Forelimb muscle (tissue), 1 donor: Measurements from ENCODE around the gene TNFSF9. TPM values are rescaled to one million over a fixed set of nuclear protein-coding genes. Genes with fewer than 3 reads are reported as not detected.
"Not testable (repeated sequence)": the region's sequence is repeated elsewhere in the genome, so short reads cannot be mapped to it uniquely, and the experiment has no call there.

ENCODE experiments used
- DNase-seq: peaks from one replicate; pipeline ENCODE4 v3.0.0-alpha.2; 2013; ENCODE audit warnings: low read depth
- polyA plus RNA-seq: library from polyadenylated mRNA; unstranded; fragments of 120-200 nt; gene quantifications from one replicate; pipeline ENCODE4 v1.2.1, GENCODE V29; 2013; ENCODE audit not compliant: insufficient read length

TNFSF9 gene
- polyA plus RNA-seq, 1 donor = 0.92 TPM

GRCh38 chr19:6572217-6572616, 41.4 kb downstream of the TNFSF9 start:
- no peak for DNase-seq

DNA sequence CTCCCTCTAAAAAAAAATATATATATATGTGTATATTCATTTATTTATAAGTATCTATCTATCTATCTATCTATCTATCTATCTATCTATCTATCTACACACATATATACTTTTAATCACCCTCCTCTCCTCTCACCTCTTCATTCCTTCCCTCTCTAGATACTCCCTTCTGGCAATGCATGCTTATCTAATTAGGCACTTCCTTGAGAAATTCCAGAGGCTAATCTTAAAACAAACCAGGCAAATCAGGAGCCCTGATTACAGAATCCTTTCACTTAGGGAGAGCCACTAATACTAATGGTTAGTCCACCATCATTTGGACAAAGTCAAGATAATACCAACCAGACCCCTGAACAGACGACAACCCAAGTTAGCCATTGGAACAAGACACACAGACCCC, 42.5 kb downstream of the TNFSF9 start:
- DNase-seq = no peak

DNA sequence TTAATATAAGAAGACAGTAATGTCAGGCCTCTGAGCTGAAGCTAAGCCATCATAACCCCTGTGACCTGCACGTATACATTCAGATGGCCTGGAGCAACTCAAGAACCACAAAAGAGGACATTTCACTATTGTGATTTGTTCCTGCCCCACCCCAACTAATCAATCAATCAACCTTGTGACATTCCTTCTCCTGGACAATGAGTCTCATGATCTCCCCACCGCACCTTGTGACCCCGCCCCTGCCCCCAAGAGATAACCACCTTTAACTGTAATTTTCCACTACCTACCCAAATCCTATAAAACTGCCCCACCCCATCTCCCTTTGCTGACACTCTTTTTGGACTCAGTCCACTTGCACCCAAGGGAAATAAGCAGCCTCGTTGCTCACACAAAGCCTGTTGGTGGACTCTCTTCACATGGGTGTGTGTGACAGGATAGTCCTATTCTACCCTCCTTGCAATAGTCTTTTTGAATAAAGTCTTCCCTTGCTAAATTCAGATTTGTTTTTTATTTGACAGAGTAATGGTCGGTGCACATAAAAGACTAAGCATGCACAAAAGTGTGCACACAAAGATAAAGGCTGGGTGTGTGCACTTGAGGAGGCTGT, 46.1 kb downstream of the TNFSF9 start:
- DNase-seq = no peak

- DNase-seq = no peak
These were observed 46.8 kb downstream of the TNFSF9 start for GRCh38 chr19:6577476-6578125.

DNA sequence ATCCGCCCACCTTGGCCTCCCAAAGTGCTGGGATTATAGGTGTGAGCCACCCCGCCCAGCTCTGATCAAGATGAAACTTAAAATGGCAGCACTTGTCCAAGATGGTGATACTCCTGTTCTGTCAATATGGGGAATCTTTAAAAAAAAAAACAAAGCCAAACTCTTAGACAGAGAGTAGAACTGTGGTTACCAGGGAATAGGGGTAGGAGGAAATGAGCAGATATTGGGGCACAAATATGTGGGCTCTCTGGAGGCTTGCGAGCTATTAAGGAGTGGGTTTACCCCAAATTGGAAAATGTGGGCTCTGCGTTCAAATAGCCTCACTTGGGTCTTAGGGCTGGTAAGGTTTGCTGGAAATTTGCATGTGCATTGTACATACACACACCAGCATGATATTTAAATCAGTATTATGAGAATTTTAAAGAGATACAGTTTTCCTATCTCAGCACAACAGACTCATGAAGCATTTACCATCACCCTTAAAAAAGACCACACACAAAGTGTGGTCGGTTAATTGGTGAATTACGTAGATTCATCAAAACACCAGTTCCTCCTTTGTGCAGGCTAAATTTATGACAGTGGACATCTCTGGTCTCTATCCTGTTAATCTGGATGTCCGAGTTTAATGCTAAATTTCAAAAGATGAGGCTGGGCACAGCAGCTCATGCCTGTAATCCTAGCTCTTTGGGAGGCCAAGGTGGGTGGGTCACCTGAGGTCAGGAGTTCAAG, 48.8 kb downstream of the TNFSF9 start:
- DNase-seq = no peak

GRCh38 chr19:6580313-6580712, 49.5 kb downstream of the TNFSF9 start:
- no peak for DNase-seq

- not testable (repeated sequence) for DNase-seq
These were observed 52.0 kb downstream of the TNFSF9 start for GRCh38 chr19:6582515-6583484.

Other genes with a start within 250 kb of the TNFSF9 start
- 0.13 TPM for gene ACER1, start 197.4 kb upstream of the TNFSF9 start, polyA plus RNA-seq
- 50.1 TPM for gene CLPP, start 169.5 kb upstream of the TNFSF9 start, polyA plus RNA-seq
- gene ALKBH7, start 158.2 kb upstream of the TNFSF9 start, polyA plus RNA-seq = 94.8 TPM
- gene PSPN, start 155.1 kb upstream of the TNFSF9 start, polyA plus RNA-seq = 1.1 TPM
- 59.2 TPM for gene GTF2F1, start 137.9 kb upstream of the TNFSF9 start, polyA plus RNA-seq
- 174 TPM for gene KHSRP, start 106.2 kb upstream of the TNFSF9 start, polyA plus RNA-seq
- 0.23 TPM for gene SLC25A41, start 97.3 kb upstream of the TNFSF9 start, polyA plus RNA-seq
- 34.2 TPM for gene SLC25A23, start 71.2 kb upstream of the TNFSF9 start, polyA plus RNA-seq
- not detected for gene CRB3, start 66.8 kb upstream of the TNFSF9 start, polyA plus RNA-seq
- 0.63 TPM for gene DENND1C, start 49.2 kb upstream of the TNFSF9 start, polyA plus RNA-seq
- gene TUBB4A, start 28.7 kb upstream of the TNFSF9 start, polyA plus RNA-seq = 0.57 TPM
- gene CD70, start 60.1 kb downstream of the TNFSF9 start, polyA plus RNA-seq = 0.72 TPM
- 0.11 TPM for gene TNFSF14, start 139.1 kb downstream of the TNFSF9 start, polyA plus RNA-seq
- 3.4 TPM for gene C3, start 189.6 kb downstream of the TNFSF9 start, polyA plus RNA-seq
- gene GPR108, start 206.6 kb downstream of the TNFSF9 start, polyA plus RNA-seq = 28.3 TPM
- 58.5 TPM for gene TRIP10, start 208.7 kb downstream of the TNFSF9 start, polyA plus RNA-seq
- gene SH2D3A, start 236.4 kb downstream of the TNFSF9 start, polyA plus RNA-seq = 1.2 TPM
- gene VAV1, start 241.7 kb downstream of the TNFSF9 start, polyA plus RNA-seq = 1.6 TPM